Glutamatergic neuron (in vitro differentiated cells): ENCODE data around the gene SPPL2B. TPM values are rescaled to one million over a fixed set of nuclear protein-coding genes. Genes with fewer than 3 reads are reported as not detected.
A peak's percentile ranks its signal among the peaks of the same experiment; 100 is the strongest.

Source experiments
- DNase-seq: peaks from one replicate; pipeline ENCODE4 v3.0.0; 2022
- H3K27ac Mint-ChIP-seq: one replicate; pipeline ENCODE4 v1.8.0; 2020; ENCODE audit warnings: mild to moderate bottlenecking, mixed read lengths, inconsistent platforms; ENCODE audit not compliant: unreplicated experiment
- H3K27me3 Mint-ChIP-seq: one replicate; pipeline ENCODE4 v1.8.0; 2020; ENCODE audit warnings: mild to moderate bottlenecking, moderate library complexity, mixed read lengths, inconsistent platforms; ENCODE audit not compliant: unreplicated experiment
- H3K36me3 Mint-ChIP-seq: one replicate; pipeline ENCODE4 v1.8.0; 2020; ENCODE audit warnings: mild to moderate bottlenecking, mixed read lengths, inconsistent platforms; ENCODE audit not compliant: unreplicated experiment
- H3K4me1 Mint-ChIP-seq: one replicate; pipeline ENCODE4 v1.8.0; 2020; ENCODE audit warnings: mild to moderate bottlenecking, low read depth, mixed read lengths, inconsistent platforms; ENCODE audit not compliant: unreplicated experiment
- H3K4me3 Mint-ChIP-seq: one replicate; pipeline ENCODE4 v1.8.0; 2020; ENCODE audit warnings: mild to moderate bottlenecking, mixed read lengths, inconsistent platforms; ENCODE audit not compliant: unreplicated experiment
- H3K9me3 Mint-ChIP-seq: one replicate; pipeline ENCODE4 v1.8.0; 2020; ENCODE audit warnings: mild to moderate bottlenecking, moderate library complexity, mixed read lengths, inconsistent platforms; ENCODE audit not compliant: unreplicated experiment
- total RNA-seq: library from RNA; stranded (reverse); fragmentation: NEBNext Ultra II Directional; extraction: Animal tissue kit (Norgen Biotek cat#: 25700); gene quantifications from one replicate; pipeline ENCODE4 v1.2.1, GENCODE V29; 2021; ENCODE audit not compliant: unreplicated experiment
- TF ChIP-seq, protein P1 (sequence below): fragments of 200-600 bp; sonication (generic); IDR thresholded peaks from one replicate; pipeline ENCODE4 v1.5.0; 2021; ENCODE audit not compliant: partially characterized antibody, unreplicated experiment

The SPPL2B gene
- total RNA-seq, 1 donor from 2014 or later, result 166 TPM

DNA sequence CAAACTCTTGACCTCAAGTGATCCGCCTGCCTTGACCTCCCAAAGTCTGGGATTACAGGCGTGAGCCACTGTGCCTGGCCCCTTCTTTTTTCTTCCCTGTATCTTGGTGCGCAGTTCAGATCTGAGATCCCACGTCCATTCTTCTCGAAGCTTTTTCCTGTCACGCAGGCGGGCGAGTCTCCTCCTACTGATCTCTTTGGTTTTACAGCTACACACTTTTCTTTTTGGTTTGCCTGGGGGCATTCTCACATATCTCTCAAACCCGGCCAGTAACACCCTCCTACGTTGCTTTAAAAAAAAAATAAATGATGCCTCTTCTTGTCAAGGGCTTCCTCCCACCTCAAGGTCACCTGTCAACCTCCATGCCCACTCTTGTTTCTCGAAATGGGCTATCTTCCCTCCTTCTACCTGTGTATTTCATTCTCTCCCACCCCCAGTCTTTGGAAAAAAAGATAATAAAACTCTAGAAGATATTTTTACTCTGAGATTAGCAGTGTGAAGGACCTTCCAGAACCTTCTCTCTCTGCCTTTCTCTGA, 43.7 kb downstream of the SPPL2B start:
- H3K27ac Mint-ChIP-seq, result no peak overlapping the region
- TF ChIP-seq, protein P1, sequence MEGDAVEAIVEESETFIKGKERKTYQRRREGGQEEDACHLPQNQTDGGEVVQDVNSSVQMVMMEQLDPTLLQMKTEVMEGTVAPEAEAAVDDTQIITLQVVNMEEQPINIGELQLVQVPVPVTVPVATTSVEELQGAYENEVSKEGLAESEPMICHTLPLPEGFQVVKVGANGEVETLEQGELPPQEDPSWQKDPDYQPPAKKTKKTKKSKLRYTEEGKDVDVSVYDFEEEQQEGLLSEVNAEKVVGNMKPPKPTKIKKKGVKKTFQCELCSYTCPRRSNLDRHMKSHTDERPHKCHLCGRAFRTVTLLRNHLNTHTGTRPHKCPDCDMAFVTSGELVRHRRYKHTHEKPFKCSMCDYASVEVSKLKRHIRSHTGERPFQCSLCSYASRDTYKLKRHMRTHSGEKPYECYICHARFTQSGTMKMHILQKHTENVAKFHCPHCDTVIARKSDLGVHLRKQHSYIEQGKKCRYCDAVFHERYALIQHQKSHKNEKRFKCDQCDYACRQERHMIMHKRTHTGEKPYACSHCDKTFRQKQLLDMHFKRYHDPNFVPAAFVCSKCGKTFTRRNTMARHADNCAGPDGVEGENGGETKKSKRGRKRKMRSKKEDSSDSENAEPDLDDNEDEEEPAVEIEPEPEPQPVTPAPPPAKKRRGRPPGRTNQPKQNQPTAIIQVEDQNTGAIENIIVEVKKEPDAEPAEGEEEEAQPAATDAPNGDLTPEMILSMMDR, result no peak
- H3K4me3 Mint-ChIP-seq, result peak overlapping the region; percentile 1

DNA sequence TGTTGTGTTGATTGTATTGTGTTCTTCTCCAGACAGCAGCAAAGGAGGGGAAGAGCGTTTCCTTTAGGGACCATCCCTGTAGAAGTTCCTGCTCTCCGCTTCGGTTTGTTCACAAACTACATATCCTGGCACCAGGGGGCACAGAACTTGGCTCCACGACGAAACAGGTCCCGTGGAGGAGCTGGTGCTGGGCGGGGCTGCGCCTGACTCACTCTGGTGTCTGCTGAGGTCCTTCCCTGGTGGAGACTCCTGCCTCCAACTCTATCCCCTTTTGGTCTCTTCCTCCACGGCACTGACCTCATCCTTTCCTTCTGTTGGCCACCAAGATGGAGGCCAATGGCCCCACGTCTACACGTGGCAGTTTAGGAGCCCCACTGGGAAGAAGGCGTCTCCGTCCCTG, 46.3 kb downstream of the SPPL2B start:
- TF ChIP-seq, protein P1, result no peak
- peaks cover 9% of the 10 kb centered on the region for H3K27me3 Mint-ChIP-seq
- no peaks in the 10 kb centered on the region for H3K36me3 Mint-ChIP-seq
- H3K9me3 Mint-ChIP-seq, result peaks cover 12% of the 10 kb centered on the region
- no peak for DNase-seq
- no peak overlapping the region for H3K27ac Mint-ChIP-seq
- H3K4me3 Mint-ChIP-seq, result no peak overlapping the region
- peaks cover 11% of the 10 kb centered on the region for H3K4me1 Mint-ChIP-seq

More for the DNA sequence above, 43.7 kb downstream of the SPPL2B start:
- DNase-seq, result no peak
- Mint-ChIP-seq H3K9me3 (peaks cover 7% of the 10 kb centered on the region), H3K27me3 (peaks cover 5% of the 10 kb centered on the region), H3K36me3 (no peaks in the 10 kb centered on the region), H3K4me1 (peaks cover 11% of the 10 kb centered on the region)

DNA sequence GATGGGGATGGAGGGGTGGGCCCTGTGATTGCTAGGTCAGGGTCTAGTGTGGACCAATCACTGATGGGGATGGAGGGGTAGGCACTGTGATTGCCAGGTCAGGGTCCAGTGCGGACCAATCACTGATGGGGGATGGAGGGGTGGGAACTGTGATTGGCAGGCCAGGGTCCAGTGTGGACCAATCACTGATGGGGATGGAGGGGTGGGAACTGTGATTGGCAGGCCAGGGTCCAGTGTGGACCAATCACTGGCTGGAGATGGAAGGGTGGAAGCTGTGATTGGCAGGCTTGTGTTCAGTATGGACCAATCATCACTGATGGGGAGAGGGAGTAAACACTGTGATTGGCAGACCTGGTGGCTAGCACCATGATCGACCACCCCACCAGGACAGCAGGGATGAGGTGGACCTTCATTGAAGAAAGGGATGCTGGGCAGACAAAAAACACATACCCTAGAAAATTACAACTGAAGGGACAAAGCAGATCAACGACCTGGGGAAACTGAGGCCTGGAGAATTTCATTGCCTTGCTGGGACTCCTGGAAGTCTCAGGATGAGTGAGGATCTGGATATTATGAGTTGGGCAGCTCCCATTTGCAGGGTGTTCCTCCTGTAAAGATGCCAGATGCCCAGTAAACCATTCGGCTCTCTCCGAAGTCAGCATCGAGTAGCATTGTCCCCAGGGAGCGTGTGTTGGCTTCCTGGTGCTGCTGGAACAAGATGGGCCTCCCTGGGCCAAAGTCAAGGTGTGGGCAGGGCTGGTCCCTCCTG, 47.1 kb downstream of the SPPL2B start:
- Mint-ChIP-seq H3K4me1 (peaks cover 11% of the 10 kb centered on the region), H3K36me3 (no peaks in the 10 kb centered on the region), H3K9me3 (peaks cover 12% of the 10 kb centered on the region), H3K27ac (no peak overlapping the region), H3K4me3 (no peak overlapping the region), H3K27me3 (peaks cover 8% of the 10 kb centered on the region)
- DNase-seq, result no peak
- TF ChIP-seq, protein P1, result no peak

DNA sequence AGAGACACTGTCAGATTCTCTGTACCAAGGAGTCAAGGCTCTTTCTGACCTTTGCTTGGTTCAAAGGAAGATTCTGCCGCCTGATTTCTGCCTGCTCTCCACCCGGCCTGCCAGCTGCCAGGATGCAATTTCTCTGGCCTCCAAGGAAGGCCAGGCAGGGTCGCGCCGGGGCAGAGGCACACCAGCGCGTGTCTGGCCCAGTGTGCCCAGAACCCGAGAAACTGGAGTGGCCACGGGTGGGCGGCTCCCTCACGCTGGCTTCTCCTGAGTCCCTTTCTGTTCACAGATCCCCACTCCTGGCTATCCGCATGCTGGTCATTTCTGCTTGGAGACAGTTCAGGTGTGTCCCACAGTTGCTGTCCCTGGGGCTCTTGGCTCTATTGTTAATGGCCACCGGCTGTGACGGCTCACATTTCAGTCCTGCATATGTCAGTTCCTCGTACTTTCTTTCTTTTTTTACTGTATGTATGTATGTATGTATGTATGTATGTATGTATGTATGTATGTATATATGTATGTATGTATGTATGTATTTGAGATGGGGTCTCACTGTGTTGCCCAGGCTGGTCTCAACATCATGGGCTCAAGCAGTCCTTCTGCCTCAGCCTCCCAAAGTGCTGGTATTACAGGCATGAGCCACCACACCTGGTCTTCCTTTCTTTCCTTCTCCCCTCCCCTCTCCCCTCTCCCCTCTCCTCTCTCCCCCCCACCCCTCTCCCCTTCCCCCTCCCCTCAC, 48.5 kb downstream of the SPPL2B start:
- H3K9me3 Mint-ChIP-seq, result peaks cover 8% of the 10 kb centered on the region
- no peak overlapping the region for H3K4me3 Mint-ChIP-seq
- DNase-seq, result no peak
- TF ChIP-seq, protein P1, result no peak
- H3K27ac Mint-ChIP-seq, result no peak overlapping the region
- no peaks in the 10 kb centered on the region for H3K36me3 Mint-ChIP-seq
- peaks cover 3% of the 10 kb centered on the region for H3K27me3 Mint-ChIP-seq
- peaks cover 8% of the 10 kb centered on the region for H3K4me1 Mint-ChIP-seq
